DND-41 (cell line): Measurements from ENCODE around the gene NIPSNAP2.

ENCODE experiments used
- ATAC-seq: fragments of 200-7000 bp; cut with Tn5 transposase; 3 replicates; pipeline ENCODE4 v1.9.1; 2021; ENCODE audit warnings: low read depth; ENCODE audit not compliant: insufficient read depth
- DNase-seq: peaks from one replicate; pipeline ENCODE4 v3.0.0-alpha.2; 2020
- H2AFZ ChIP-seq: 2 replicates; pipeline ENCODE4 v1.6.0; 2012; ENCODE audit warnings: low read depth, low read length
- H3K27ac ChIP-seq: 2 replicates; pipeline ENCODE4 v1.5.1; 2012; ENCODE audit warnings: low read length, inconsistent platforms
- H3K27me3 ChIP-seq: fragments of 200-600 bp; sonication (generic); 2 replicates; pipeline ENCODE4 v1.6.0; 2012; ENCODE audit warnings: low read length, mild to moderate bottlenecking, inconsistent platforms; ENCODE audit not compliant: insufficient read depth, poor library complexity
- H3K36me3 ChIP-seq: 2 replicates; pipeline ENCODE4 v1.5.1; 2012; ENCODE audit warnings: low read length, inconsistent platforms; ENCODE audit not compliant: insufficient read depth
- H3K4me1 ChIP-seq: 2 replicates; pipeline ENCODE4 v1.5.1; 2012; ENCODE audit warnings: mild to moderate bottlenecking, low read length; ENCODE audit not compliant: insufficient read depth
- H3K4me2 ChIP-seq: 2 replicates; pipeline ENCODE4 v1.6.0; 2012; ENCODE audit warnings: mild to moderate bottlenecking, moderate library complexity, low read length, inconsistent platforms; ENCODE audit not compliant: insufficient read depth
- H3K4me3 ChIP-seq, 2 experiments: fragments of 200-600 bp in 1 of 2; shearing (Covaris generic) in 1 of 2; 2 replicates each; pipeline ENCODE4 v1.5.1; 2012 to 2016; ENCODE audit warnings: inconsistent platforms in 2 of 2, low read length in 2 of 2, mild to moderate bottlenecking in 2 of 2, low read depth in 1 of 2, moderate library complexity in 1 of 2
- H3K79me2 ChIP-seq: 2 replicates; pipeline ENCODE4 v1.6.0; 2012; ENCODE audit warnings: low read length, inconsistent platforms; ENCODE audit not compliant: insufficient read depth
- H3K9ac ChIP-seq: 2 replicates; pipeline ENCODE4 v1.6.0; 2012; ENCODE audit warnings: low read depth, mild to moderate bottlenecking, inconsistent platforms, low read length, moderate library complexity
- H3K9me3 ChIP-seq: 2 replicates; pipeline ENCODE4 v1.5.1; 2012; ENCODE audit warnings: low read length, moderate library complexity, mild to moderate bottlenecking, inconsistent platforms; ENCODE audit not compliant: insufficient read depth, severe bottlenecking
- H4K20me1 ChIP-seq: 2 replicates; pipeline ENCODE4 v1.6.0; 2012; ENCODE audit warnings: low read length; ENCODE audit not compliant: insufficient read depth
- CTCF ChIP-seq: IDR thresholded peaks from 2 replicates; pipeline ENCODE4 v1.5.1; 2012; ENCODE audit warnings: borderline replicate concordance, low read length, moderate library complexity, mild to moderate bottlenecking; ENCODE audit not compliant: poor library complexity, severe bottlenecking; ENCODE audit errors: extremely low read depth
- EZH2 ChIP-seq: IDR thresholded peaks from 3 replicates; pipeline ENCODE4 v1.6.1; 2012; ENCODE audit warnings: borderline replicate concordance, low read depth, mild to moderate bottlenecking, moderate library complexity, low read length, inconsistent platforms; ENCODE audit not compliant: severe bottlenecking

NIPSNAP2 gene

GRCh38 chr7:55964261-55965099, at the start of gene NIPSNAP2:
Gene NIPSNAP2 (plus strand): TSS chr7:55964585. CDS start chr7:55964610, 25 bp downstream.
- peak within 1 kb of the TSS; percentile 90 for H3K4me2 ChIP-seq
- H3K79me2 ChIP-seq, result peaks cover 62% of the 10 kb centered on the region
- H2AFZ ChIP-seq, result peak within 1 kb of the TSS; percentile 97
- DNase-seq, result peak; percentile 65
- no peaks in the 10 kb centered on the region for H3K9me3 ChIP-seq
- peak within 1 kb of the TSS; percentile 86 for H3K27ac ChIP-seq
- H3K9ac ChIP-seq, result peak within 1 kb of the TSS; percentile 96
- H3K4me1 ChIP-seq, result peaks cover 33% of the 10 kb centered on the region
- peak; percentile 80 for ATAC-seq
- H3K4me3 ChIP-seq, result peak within 1 kb of the TSS; percentile 99 to 100
- TF ChIP-seq EZH2, result no peak
- peak; percentile 71 for TF ChIP-seq CTCF
- peaks cover 21% of the 10 kb centered on the region for H3K36me3 ChIP-seq
- H4K20me1 ChIP-seq, result peaks cover 10% of the 10 kb centered on the region
- no peaks in the 10 kb centered on the region for H3K27me3 ChIP-seq

- TF ChIP-seq CTCF (no peak), EZH2 (no peak)
- Histone ChIP-seq H3K4me3 (no peak overlapping the region), H3K36me3 (peaks cover 18% of the 10 kb centered on the region), H2AFZ (no peak overlapping the region), H3K27me3 (no peaks in the 10 kb centered on the region), H3K4me2 (no peak overlapping the region), H3K9me3 (no peaks in the 10 kb centered on the region), H4K20me1 (no peaks in the 10 kb centered on the region), H3K79me2 (no peaks in the 10 kb centered on the region), H3K27ac (no peak overlapping the region), H3K9ac (no peak overlapping the region), H3K4me1 (no peaks in the 10 kb centered on the region)
- DNase-seq (no peak), ATAC-seq (no peak)
Observed at GRCh38 chr7:55917771-55918170, 46.6 kb upstream of the NIPSNAP2 start.

GRCh38 chr7:55928006-55928767, 36.2 kb upstream of the NIPSNAP2 start:
- peaks cover 3% of the 10 kb centered on the region; the same call in 1 of the 2 replicates for H3K36me3 ChIP-seq
- H3K4me2 ChIP-seq, result no peak overlapping the region
- H3K27me3 ChIP-seq, result no peaks in the 10 kb centered on the region
- no peaks in the 10 kb centered on the region for H3K4me1 ChIP-seq
- H3K27ac ChIP-seq, result no peak overlapping the region
- no peak for DNase-seq
- H3K4me3 ChIP-seq, result no peak overlapping the region
- ATAC-seq, result no peak
- TF ChIP-seq EZH2 (no peak), CTCF (no peak)
- H3K9ac ChIP-seq, result no peak overlapping the region
- H4K20me1 ChIP-seq, result no peaks in the 10 kb centered on the region
- no peaks in the 10 kb centered on the region for H3K9me3 ChIP-seq
- no peak overlapping the region for H2AFZ ChIP-seq
- no peaks in the 10 kb centered on the region for H3K79me2 ChIP-seq
